Measurements from ENCODE around the gene UNC45B. TPM values are rescaled to one million over a fixed set of nuclear protein-coding genes. Genes with fewer than 3 reads are reported as not detected.

UNC45B gene
- total RNA-seq, 1 donor from 2014 or later, result 2.2 TPM

DNA sequence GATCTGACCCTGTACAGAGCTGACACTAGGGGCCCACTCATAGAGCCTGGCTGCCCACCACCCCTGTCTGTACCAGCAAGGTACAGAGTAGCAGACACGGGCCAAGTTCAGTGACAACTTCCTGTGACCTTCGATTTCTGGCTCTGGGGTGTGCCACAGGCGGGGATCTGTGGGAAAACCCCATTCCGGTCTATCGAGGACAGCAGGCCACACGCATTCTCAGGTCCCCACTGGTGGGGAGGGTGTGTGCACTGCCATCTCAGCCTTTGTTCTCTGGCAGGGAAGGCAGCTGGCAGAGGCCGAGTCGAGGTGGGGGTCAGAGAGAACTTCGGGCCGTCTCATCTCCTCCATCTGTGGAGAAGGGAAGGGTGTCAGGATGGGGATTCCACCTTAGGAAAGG lies 15.5 kb upstream of the UNC45B start:
- peaks cover 8% of the 10 kb centered on the region for H3K36me3 Mint-ChIP-seq (ENCODE audit: unreplicated experiment)
- no peak overlapping the region for H3K4me3 Mint-ChIP-seq (ENCODE audit: unreplicated experiment)
- H3K27ac Mint-ChIP-seq (ENCODE audit: unreplicated experiment), result no peak overlapping the region
- TF ChIP-seq, protein P1, sequence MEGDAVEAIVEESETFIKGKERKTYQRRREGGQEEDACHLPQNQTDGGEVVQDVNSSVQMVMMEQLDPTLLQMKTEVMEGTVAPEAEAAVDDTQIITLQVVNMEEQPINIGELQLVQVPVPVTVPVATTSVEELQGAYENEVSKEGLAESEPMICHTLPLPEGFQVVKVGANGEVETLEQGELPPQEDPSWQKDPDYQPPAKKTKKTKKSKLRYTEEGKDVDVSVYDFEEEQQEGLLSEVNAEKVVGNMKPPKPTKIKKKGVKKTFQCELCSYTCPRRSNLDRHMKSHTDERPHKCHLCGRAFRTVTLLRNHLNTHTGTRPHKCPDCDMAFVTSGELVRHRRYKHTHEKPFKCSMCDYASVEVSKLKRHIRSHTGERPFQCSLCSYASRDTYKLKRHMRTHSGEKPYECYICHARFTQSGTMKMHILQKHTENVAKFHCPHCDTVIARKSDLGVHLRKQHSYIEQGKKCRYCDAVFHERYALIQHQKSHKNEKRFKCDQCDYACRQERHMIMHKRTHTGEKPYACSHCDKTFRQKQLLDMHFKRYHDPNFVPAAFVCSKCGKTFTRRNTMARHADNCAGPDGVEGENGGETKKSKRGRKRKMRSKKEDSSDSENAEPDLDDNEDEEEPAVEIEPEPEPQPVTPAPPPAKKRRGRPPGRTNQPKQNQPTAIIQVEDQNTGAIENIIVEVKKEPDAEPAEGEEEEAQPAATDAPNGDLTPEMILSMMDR (IDR thresholded peaks at IDR 0.05; ENCODE audit: partially characterized antibody, unreplicated experiment), result no peak
- no peak for DNase-seq
- H3K27me3 Mint-ChIP-seq (ENCODE audit: unreplicated experiment), result no peaks in the 10 kb centered on the region
- peaks cover 6% of the 10 kb centered on the region for H3K9me3 Mint-ChIP-seq (ENCODE audit: unreplicated experiment)
- H3K4me1 Mint-ChIP-seq (ENCODE audit: low read depth, unreplicated experiment), result peaks cover 5% of the 10 kb centered on the region

DNA sequence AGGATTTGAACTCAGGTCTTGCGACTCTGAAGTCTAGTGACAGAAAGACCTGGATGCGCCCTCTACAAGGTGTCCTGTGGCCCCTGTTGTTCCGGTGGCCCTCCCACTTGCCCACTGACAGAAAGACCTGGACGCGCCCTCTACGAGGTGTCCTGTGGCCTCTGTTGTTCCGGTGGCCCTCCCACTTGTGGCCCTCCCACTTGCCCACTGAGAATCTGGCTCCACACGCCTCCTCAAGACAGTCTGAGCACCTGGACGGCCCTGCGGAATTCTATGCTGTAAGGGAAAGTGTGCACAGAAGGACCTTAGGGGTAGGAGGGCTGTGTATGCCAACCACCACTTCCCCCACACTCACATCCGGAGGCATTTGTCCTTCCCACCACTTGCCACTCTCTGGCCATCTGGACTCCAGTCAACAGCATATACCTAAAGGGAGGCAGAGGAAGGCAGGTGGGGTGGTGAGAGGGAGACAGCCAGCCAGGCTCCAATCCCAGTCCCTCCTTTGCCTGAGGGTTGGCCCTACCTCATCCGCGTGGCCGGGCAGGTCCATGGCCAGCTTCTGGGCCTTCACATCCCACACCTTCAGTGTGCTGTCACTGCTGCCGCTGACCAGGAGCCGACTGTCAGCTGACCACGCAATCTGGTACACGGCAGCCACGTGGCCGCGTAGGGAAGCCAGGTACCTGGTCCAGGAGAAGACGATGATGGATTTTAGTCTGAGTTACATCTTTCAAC lies 14.6 kb upstream of the UNC45B start:
- no peak overlapping the region for H3K27ac Mint-ChIP-seq (ENCODE audit: unreplicated experiment)
- H3K36me3 Mint-ChIP-seq (ENCODE audit: unreplicated experiment), result peaks cover 8% of the 10 kb centered on the region
- no peak overlapping the region for H3K4me3 Mint-ChIP-seq (ENCODE audit: unreplicated experiment)
- H3K9me3 Mint-ChIP-seq (ENCODE audit: unreplicated experiment), result peaks cover 4% of the 10 kb centered on the region
- no peak for DNase-seq
- H3K27me3 Mint-ChIP-seq (ENCODE audit: unreplicated experiment), result no peaks in the 10 kb centered on the region
- peaks cover 5% of the 10 kb centered on the region for H3K4me1 Mint-ChIP-seq (ENCODE audit: low read depth, unreplicated experiment)
- TF ChIP-seq, protein P1 (IDR thresholded peaks at IDR 0.05; ENCODE audit: partially characterized antibody, unreplicated experiment), result no peak

DNA sequence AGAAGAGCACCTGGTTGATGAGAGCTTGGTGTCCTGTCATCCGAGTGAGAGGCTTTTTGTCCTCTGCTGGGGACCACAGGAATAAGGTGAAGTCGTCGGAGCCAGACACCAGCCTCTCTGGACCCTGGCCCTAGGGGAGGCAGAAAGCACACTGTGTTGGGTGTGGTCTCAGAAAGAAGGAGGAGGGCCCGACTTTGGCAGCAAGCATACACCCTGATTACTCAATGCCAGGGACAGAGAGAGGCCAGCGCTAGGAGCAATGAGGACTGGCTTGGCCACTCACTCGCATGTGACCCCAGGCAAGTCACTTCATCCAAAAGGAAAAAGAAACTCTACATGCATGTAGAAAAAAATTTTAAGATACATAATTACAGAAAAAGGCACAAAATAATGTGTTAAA lies 12.3 kb upstream of the UNC45B start:
- TF ChIP-seq, protein P1 (IDR thresholded peaks at IDR 0.05; ENCODE audit: partially characterized antibody, unreplicated experiment), result no peak
- DNase-seq, result no peak
- Mint-ChIP-seq H3K4me3 (ENCODE audit: unreplicated experiment) (no peak overlapping the region), H3K27me3 (ENCODE audit: unreplicated experiment) (no peaks in the 10 kb centered on the region), H3K27ac (ENCODE audit: unreplicated experiment) (no peak overlapping the region), H3K36me3 (ENCODE audit: unreplicated experiment) (peaks cover 8% of the 10 kb centered on the region), H3K4me1 (ENCODE audit: low read depth, unreplicated experiment) (peaks cover 5% of the 10 kb centered on the region), H3K9me3 (ENCODE audit: unreplicated experiment) (peaks cover 4% of the 10 kb centered on the region)

DNA sequence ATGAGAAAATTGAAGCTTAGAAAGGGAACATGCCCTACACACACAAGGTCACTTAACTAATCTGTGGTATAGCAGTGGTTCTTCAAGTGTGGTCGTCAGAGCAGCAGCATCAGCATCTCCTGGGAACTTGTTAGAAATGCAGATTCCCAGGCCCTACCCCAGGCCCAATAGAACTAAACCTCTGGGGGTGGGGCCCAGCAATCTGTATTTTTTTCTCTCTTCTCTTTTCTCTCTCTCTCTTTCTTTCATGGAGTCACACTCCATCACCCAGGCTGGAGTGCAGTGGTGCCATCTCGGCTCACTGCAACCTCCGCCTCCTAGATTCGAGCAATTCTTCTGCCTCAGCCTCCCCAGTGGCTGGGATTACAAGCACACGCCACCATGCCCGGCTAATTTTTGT lies 9.4 kb upstream of the UNC45B start:
- DNase-seq, result no peak
- no peak overlapping the region for H3K27ac Mint-ChIP-seq (ENCODE audit: unreplicated experiment)
- TF ChIP-seq, protein P1 (IDR thresholded peaks at IDR 0.05; ENCODE audit: partially characterized antibody, unreplicated experiment), result no peak
- peaks cover 5% of the 10 kb centered on the region for H3K4me1 Mint-ChIP-seq (ENCODE audit: low read depth, unreplicated experiment)
- H3K4me3 Mint-ChIP-seq (ENCODE audit: unreplicated experiment), result no peak overlapping the region
- no peaks in the 10 kb centered on the region for H3K27me3 Mint-ChIP-seq (ENCODE audit: unreplicated experiment)
- H3K36me3 Mint-ChIP-seq (ENCODE audit: unreplicated experiment), result peaks cover 8% of the 10 kb centered on the region
- H3K9me3 Mint-ChIP-seq (ENCODE audit: unreplicated experiment), result peaks cover 4% of the 10 kb centered on the region

DNA sequence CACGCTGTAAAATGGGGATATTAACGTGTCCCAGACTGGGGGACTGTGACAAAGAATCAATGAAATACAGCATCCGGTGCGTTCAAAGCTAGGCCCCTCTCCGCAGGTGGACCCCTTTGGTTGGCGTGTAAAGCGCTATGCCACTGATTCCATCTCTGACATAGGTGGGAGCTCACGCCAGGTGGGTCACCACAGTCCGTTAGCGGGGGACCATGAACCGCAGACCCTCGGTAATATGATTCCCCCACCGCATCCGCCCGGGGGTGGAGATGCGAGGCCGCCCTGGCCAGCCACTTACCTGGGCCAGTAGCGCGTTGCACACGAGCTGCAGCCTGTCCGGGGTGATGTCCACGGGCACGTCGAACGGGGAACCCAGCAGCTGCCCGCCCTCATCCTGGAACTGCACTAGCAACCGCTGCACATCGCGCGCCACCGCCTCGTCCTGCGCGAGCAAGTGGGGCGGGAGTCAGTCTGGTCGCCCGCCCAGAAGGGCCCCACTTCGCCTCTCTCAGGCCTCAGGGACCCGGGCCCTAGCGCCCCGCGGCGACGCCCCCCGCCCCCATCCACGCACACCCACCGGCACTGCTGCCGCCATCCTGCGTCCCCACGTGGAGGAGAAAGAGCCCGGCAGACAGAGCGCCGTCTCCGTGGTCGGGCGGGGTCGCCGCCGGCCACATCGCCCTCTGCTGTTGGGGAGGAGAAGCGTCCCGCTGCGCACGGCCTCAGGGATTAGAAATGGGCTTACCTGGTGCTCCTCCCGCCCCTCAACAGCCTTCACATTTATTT lies 5.7 kb upstream of the UNC45B start, which contains the start of gene NLE1:
Gene NLE1, minus strand, starts transcription at position 623 of the 786 bp plus-strand sequence. Its CDS starts 28 bp downstream, at position 595.
- H3K36me3 Mint-ChIP-seq (ENCODE audit: unreplicated experiment), result no peaks in the 10 kb centered on the region
- H3K9me3 Mint-ChIP-seq (ENCODE audit: unreplicated experiment), result no peaks in the 10 kb centered on the region
- H3K27me3 Mint-ChIP-seq (ENCODE audit: unreplicated experiment), result no peaks in the 10 kb centered on the region
- H3K4me3 Mint-ChIP-seq (ENCODE audit: unreplicated experiment), result peak within 1 kb of the TSS; percentile 83
- DNase-seq, result peak; percentile 93
- H3K27ac Mint-ChIP-seq (ENCODE audit: unreplicated experiment), result no peak within 1 kb of the TSS
- H3K4me1 Mint-ChIP-seq (ENCODE audit: low read depth, unreplicated experiment), result no peaks in the 10 kb centered on the region
- TF ChIP-seq, protein P1 (IDR thresholded peaks at IDR 0.05; ENCODE audit: partially characterized antibody, unreplicated experiment), result peak; percentile 91
